CD4-positive, alpha-beta T cell treated with Interleukin-15 for 4 hours (primary cell): Measurements from ENCODE around the gene NEK6.

Experiments
- DNase-seq: peaks from one replicate; pipeline ENCODE4 v3.0.0-alpha.2; 2020; ENCODE audit warnings: low spot score

The NEK6 gene

DNA sequence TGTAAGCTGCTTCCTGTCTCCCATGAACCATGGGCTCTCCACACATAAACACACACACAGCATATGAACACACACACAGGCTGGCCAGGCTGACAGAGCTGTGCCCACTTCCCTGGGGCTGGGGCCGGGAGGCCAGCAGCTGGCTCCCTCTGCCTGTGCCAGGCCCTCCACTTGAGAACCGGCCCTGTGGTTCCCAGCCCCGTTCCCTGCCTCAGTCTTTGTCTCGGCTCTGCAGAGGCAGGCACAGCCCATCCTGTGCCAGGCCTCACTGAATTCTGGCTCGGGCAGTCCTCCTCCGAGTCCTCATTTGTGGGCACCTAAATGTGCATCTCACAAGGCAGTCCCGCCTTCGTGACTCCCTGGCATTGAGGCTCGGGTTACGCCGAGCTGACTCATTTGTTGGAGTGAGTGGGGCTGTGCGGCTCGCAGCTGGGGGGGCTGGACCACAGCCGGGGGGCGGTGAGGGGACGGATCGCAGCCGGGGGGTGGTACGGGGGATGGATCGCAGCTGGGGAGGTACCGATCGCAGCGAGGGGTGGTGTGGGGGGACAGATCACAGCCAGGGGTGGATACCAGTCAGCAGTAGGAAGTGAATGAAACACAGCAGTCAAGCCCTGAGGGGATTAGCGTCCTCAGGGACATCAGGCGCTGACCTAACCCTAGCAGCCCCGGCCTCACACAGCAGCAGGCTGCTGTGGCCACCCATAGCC lies 85.2 kb downstream of the NEK6 start:
- DNase-seq: no peak

DNA sequence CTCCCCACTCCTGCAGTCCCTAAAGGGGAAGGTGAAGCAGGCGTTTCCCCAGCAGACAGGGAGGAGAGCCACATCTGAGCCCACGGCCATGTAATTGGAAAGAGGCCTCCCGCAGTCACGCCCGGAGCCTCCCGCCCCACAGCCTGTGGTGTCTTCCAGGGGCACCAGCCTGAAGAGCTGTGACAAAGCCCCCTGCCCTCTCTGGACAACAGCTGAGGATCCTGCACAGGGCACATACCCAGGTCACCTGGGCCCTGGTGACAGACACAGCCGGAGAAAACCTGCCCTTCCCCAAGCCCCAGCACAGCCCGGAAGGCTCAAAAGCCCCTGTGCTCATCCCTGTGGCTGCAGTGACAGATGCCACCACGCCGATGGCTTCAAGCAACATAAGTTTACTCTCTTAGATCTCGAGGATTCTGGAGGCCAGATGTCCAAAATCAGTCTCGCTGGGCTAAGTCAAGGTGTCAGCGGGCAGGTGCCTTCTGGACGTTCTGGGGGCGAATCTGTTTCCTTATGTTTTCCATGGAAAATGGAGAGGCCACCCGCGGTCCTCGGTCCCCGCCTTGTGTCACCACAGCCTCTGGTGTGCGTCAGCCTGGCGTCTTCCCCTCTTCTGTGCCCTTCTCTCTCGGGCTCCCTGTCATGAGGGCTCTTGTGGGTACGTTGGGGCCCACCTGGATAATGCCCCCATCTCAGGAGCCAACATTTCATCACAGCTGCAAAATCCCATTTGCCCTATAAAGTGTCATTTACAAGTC lies 86.0 kb downstream of the NEK6 start:
- no peak for DNase-seq

GRCh38 chr9:124344291-124345050 lies 86.7 kb downstream of the NEK6 start:
- no peak for DNase-seq

- no peak for DNase-seq
These were observed 87.3 kb downstream of the NEK6 start for GRCh38 chr9:124345063-124345462.

DNA sequence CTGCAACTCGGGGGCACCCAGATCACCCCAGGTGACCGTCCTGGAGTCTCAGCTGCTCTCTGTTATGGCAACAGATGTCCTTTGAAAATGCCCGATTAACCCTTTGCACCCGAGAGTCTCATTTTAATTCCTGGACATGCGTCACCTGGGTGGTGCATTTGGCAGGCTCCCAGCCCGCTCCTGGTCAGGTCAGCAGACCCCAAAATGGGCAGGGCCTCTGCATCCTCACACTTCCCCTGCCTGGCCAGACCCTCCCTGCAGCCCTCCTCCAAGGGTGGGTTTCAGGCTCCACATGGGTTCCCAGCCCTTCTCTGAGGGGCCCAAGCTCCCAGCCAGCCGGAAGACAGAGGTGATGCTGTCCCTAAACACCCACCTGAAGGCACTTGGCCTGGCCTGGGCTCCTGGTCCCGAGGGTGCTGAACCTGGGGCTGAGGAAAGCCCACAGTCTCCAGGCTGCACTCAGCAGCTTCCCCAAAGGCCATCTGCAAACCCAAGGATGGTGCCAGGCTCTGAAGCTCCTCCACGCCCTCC lies 88.1 kb downstream of the NEK6 start:
- DNase-seq: no peak

DNA sequence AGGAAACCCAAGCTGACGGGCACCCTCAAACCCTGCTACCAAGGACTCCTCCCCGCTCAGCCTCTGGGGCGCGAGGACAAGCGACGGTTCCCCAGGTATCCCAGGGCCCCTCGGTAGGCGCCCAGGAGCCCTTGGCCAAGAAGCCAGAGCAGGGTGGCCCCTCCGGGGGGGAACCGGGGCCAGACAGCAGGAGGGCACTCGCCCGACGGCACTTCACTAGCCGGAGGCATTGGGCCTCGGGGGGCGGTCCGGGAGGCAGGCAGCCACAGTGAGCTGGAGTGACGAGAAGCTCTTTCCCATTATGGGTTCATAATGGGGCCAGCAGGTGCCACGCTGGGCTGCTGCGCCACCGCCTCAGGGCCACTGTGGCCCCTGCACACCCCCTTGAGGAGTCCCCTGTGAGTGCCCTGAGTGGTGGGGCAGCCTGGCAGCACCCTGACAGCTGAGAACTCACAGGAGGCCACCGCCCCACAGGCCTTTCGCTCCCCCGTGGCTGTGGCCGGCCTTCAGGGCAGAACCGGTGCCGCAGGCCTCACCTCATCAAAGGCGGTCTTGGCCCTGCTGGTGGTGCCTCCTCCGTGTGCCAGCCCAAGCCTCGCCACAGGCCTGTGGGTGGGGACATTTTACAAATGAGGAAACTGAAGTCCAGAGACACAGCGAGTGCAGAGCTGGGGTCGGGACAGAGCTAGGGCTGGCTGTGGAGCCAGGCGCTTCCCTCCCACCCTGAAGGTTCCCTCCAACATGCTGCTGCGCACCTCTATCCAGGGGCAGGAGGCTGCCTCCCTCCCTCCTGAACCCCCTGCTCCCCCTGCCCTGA lies 88.8 kb downstream of the NEK6 start:
- no peak for DNase-seq

DNA sequence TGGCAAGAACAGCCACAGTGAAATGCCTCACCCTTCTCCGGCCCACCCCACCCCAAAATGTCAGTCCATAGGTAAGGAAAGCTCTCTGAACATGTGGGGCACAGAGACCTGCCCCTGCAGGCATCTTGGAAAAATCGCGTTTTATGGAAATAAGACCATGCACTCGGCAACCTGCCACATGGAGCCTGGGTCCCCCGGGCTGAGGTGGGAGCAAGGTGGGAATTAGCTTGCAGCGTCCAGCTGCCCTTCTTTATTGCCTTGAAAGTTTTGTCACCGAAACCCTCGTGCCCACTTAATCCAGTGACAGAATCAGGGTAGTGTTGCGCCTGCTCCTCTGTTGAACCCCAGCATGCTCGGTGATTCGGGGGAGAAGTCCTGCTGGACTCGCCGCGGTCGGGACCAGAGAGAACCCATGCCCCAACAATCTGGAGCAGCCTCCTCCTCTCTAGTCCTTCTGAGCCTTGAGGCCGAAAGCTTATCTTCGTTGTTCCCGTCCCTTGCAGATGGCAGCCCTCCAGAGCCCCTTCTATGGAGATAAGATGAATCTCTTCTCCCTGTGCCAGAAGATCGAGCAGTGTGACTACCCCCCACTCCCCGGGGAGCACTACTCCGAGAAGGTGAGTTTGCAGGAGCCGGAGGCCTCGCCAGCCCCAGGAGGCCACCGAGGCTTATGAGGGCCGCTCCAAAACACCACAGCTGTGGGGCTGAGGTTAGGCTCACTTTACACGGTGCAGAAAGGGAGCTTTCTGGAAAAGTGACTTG lies 89.6 kb downstream of the NEK6 start:
- no peak for DNase-seq

- DNase-seq: no peak
These were observed 90.2 kb downstream of the NEK6 start for GRCh38 chr9:124347968-124348358.

GRCh38 chr9:124348363-124348762 lies 90.6 kb downstream of the NEK6 start:
- DNase-seq: no peak

- no peak for DNase-seq
These were observed 91.1 kb downstream of the NEK6 start for GRCh38 chr9:124348831-124349230.

DNA sequence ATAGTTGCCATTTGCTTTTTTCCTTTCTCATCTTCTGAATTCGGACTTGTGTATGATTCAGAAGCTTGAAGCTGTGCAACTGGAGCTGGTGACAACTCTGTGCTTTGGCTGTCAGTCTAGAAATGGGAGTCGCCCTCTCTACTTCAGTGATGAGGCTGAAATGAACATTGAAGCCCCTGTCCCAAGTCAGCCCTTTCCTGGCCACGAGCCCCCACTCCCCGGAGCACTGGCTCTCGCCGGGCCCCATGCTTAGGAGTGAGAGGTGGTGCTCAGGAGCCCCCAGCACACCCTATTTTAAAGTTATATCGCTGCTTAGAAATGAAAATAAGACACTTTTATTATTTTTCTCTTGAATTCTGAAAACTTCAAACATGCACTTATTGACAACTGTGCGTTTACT lies 91.5 kb downstream of the NEK6 start:
- no peak for DNase-seq

DNA sequence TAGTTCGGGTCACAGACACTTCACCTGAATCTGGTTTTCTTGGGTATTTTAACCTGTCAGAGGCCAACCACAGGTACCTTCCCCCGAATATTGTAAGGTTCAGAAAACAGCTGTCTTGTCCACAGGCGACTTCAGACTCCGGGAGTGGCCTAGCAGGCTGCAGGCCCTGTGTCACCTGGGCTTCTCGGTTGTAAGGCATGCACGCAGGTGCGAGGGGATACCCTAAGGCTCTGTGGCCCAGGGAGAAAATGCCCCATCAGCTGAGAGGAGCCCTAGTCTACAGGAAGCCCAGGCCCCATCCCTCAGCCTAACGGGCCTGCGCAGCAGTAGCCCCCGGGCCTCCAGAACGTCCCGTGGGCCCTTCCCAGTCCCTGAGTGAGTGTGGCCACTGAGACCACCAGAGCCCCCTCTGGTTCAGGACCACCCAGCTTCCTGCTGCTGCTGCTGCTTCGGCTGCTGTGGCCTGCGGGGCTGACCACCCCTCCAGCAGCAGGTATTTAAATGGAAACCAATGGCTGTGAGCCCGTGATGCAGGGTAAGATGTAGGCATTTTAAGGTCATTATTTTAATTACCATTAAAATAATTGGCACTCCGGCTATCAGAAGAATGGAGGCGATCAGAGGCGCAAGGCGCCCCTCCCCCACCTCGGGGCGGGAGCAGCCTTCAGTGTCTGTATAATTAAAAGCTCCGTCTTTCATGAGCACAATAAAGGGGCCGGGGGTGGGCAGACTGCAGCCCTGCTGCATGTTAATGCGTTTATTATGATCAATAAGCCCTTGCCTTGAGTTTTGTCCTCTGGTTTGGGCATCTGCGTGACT lies 92.1 kb downstream of the NEK6 start:
- no peak for DNase-seq

GRCh38 chr9:124350494-124351263 lies 92.9 kb downstream of the NEK6 start:
- DNase-seq: no peak

DNA sequence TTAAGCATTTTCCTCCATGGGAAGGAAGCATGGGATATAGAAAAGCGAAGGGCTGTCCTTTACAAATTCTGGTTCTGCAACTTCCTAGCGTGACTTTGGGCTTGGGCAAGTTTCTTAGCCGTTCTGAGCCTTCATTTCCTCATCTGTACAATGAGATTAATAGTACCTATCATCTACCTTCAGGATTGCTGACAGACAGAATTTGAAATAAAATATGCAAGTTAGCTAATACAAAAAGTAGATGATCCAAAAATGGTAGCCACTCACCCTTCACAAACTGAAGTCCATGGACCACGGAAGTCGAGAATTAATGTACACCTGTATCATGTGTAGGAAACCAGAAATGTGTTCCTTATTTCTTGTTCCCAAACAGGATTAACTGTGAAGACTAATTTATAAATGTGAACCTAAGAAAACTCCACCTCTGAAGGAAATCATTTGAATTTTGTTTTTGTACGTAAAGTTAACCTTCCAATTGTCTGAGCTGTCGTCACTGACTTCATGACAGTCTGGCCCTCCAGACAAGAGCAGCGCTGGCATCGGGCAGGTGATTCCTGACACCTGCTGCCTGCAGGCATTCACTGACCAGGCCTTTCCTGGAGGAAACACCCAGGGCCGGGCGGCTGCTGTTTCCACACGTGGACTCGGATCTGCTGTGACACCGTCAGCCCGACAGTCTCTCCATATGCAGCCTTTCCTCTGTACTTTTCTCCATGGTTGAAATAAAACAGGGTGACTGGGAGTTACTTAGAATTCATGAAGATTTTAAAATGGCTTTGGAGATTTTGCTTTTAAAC lies 94.1 kb downstream of the NEK6 start:
- no peak for DNase-seq

- DNase-seq: no peak
These were observed 94.9 kb downstream of the NEK6 start for GRCh38 chr9:124352616-124353015.

- no peak for DNase-seq
These were observed 95.5 kb downstream of the NEK6 start for GRCh38 chr9:124353166-124353768.

- DNase-seq: no peak
These were observed 96.1 kb downstream of the NEK6 start for GRCh38 chr9:124353811-124354274.
